ENCODE results near the gene AGBL2.

- no peak for TF ChIP-seq TAF1 (IDR thresholded peaks at IDR 0.05; ENCODE audit: borderline replicate concordance, insufficient read depth, low read length)
- no peak for TF ChIP-seq SIN3A (IDR thresholded peaks at IDR 0.05; ENCODE audit: borderline replicate concordance, insufficient read depth, low read length)
These were observed 551 bp downstream of the AGBL2 start for GRCh38 chr11:47714554-47715081.

All from PFSK-1 (cell line).